Raji (cell line): ENCODE results near the gene EVA1C.

Experiments
- POLR2A ChIP-seq: IDR thresholded peaks from 2 replicates; pipeline ENCODE4 v1.6.1; 2011; ENCODE audit warnings: low read depth, low read length, control low read depth; ENCODE audit not compliant: insufficient read depth

Gene EVA1C

GRCh38 chr21:32472890-32473765 lies 60.6 kb downstream of the EVA1C start:
- TF ChIP-seq POLR2A, result no peak

DNA sequence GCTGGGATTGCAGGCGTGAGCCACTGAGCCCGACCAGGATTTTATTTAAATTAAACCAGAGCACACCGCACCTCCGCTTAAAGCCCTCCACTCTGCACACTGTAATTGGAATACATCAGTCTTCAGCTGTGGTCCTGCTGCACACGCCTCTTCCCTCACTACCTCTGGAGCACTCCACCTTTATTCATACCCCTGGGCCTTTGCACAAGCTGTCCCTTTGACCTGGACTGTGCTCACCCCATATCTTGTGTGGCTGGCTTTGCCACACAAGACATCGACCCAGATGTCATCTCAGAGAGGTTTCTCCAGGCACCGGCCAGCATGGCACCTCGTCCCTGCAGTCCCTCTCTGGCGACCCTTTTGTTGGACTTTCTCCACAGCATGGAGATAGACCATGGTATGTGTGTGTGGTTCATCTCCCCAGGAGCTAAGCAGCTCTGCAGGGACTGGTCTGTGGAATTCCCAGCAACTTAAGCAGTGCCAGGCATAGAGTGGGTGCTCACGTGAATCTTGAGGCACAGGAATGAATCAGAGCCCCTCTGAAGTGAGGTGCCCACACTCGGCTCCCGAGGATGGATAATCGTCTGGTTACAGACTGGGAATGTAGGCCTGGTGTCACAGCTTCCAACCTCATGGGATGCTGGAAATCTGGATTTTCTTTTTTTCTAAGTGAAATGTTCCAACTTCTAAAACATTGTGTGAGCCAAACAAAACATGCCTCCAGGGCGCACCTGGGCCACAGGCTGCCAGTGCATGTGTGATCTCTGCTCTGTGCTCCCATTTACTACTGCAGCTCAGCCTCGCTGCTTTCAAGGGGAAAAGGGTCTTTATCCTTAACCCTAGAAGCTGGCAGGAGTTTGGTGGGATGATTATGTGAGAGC lies 61.9 kb downstream of the EVA1C start:
- no peak for TF ChIP-seq POLR2A

- TF ChIP-seq POLR2A, result no peak
Observed at GRCh38 chr21:32475162-32475812, 62.8 kb downstream of the EVA1C start.

GRCh38 chr21:32476661-32477423 lies 64.3 kb downstream of the EVA1C start:
- no peak for TF ChIP-seq POLR2A

DNA sequence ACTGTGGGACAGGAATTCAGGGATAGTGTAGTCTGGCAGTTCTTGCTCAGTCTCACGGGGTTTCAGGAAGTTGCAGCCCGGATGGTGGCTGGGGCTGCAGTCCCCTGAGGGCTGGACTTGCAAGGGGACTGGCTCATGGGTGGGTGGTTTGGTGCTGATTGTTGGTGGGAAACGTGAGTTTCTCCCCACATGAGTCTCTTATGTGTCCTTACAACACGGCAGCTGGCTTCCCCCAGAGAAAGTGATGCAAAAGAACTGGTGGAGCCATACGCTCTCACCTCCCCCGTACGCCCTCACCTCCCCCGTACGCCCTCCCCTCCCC lies 64.9 kb downstream of the EVA1C start:
- TF ChIP-seq POLR2A, result no peak

- TF ChIP-seq POLR2A, result no peak
Observed at GRCh38 chr21:32481875-32482408, 69.4 kb downstream of the EVA1C start.

GRCh38 chr21:32482565-32483292 lies 70.2 kb downstream of the EVA1C start:
- no peak for TF ChIP-seq POLR2A

DNA sequence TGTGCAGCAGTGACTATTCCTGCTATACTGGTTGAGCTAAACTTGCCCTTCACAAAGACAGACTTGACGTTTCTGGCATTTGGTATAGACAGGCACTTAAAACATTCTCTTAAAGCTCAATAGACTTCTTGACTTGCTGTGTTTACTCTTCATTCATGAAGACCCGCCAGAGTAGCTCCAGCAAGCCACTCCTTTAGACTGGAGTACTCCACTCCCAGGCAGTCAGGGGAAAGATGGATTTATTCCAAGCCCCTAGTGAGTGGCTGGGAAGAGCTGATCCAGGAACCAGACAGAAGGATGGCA lies 70.7 kb downstream of the EVA1C start:
- no peak for TF ChIP-seq POLR2A

DNA sequence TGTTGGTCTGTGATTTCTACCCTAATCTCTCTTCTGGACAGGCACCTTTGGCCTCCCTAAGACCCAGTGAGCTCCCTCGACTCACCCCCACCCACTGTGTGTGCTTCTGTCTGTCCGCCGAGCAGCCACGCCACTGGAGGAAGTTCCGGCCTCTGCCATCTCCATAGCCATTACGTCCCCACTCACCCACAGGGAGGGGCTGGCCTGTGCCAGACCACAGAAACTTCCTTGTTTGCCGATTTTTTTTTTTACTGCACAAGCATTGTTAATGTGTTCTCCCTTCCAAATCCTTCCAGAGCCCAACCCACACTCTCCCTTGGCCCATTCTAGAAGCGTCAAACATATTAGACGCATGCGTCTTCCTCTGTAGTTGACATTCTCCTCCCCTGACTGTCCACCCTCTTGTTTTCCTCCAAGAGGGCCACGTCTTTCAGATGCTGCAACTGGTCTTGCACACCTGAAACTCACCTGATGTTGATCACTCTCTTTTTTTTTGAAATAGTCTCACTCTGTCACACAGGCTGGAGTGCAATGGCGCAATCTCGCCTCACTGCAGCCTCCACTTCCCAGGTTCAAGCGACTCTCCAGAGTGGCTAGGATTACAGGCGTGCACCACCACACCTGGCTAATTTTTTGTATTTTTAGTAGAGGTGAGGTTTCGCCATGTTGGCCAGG lies 72.3 kb downstream of the EVA1C start:
- TF ChIP-seq POLR2A, result no peak

GRCh38 chr21:32492376-32492775 lies 79.9 kb downstream of the EVA1C start:
- no peak for TF ChIP-seq POLR2A

- TF ChIP-seq POLR2A, result no peak
Observed at GRCh38 chr21:32494934-32495709, 82.6 kb downstream of the EVA1C start.

- TF ChIP-seq POLR2A, result no peak
Observed at GRCh38 chr21:32496568-32496967, 84.1 kb downstream of the EVA1C start.
